Prostate gland (tissue), 2 donors: ENCODE data around the gene LIPK. TPM values are rescaled to one million over a fixed set of nuclear protein-coding genes. Genes with fewer than 3 reads are reported as not detected.

Source experiments
- DNase-seq: peaks from one replicate; pipeline ENCODE4 v3.0.0-alpha.2; 2019; ENCODE audit warnings: low spot score
- H3K27ac ChIP-seq, 2 donors: fragments of 200-600 bp; sonication (generic); 2 replicates each; pipeline ENCODE4 v1.5.1; 2017 to 2019
- H3K27me3 ChIP-seq: fragments of 200-600 bp; sonication (generic); replicated peaks from 2 replicates; pipeline ENCODE4 v1.5.1; 2019; ENCODE audit not compliant: insufficient read depth
- H3K36me3 ChIP-seq, 2 donors: fragments of 200-600 bp; sonication (generic); 1 replicate in 1 of 2; 2 replicates in 1 of 2; pipeline versions ENCODE4 v1.5.1 to v1.8.1; 2017 to 2019
- H3K4me1 ChIP-seq: fragments of 200-600 bp; sonication (generic); replicated peaks from 2 replicates; pipeline ENCODE4 v1.5.1; 2019
- H3K4me3 ChIP-seq, 2 donors: fragments of 200-600 bp; sonication (generic); 2 replicates each; pipeline ENCODE4 v1.5.1; 2017 to 2019
- H3K9me3 ChIP-seq: fragments of 200-600 bp; sonication (generic); 2 replicates; pipeline ENCODE4 v1.5.1; 2017
- CTCF ChIP-seq, 4 experiments: fragments of 200-600 bp in 2 of 4; fragments of 450-650 bp in 2 of 4; sonication (generic) in 2 of 4; IDR thresholded peaks; 1 replicate in 3 of 4; 2 replicates in 1 of 4; pipeline ENCODE4 v1.5.1; 2016 to 2019; ENCODE audit warnings: antibody characterized with exemption in 4 of 4, mild to moderate bottlenecking in 2 of 4, moderate library complexity in 2 of 4
- POLR2A ChIP-seq: fragments of 450-650 bp; IDR thresholded peaks from one replicate; pipeline ENCODE4 v1.6.1; 2016; ENCODE audit warnings: antibody characterized with exemption, mild to moderate bottlenecking
- POLR2AphosphoS5 ChIP-seq: sonication (generic); formaldehyde crosslinking; IDR thresholded peaks from one replicate; pipeline ENCODE4 v1.6.1; 2017; ENCODE audit warnings: antibody characterized with exemption
- WGBS: methylation state at CpG from one replicate; pipeline ENCODE4 v1.1.5; 2018; 5-methylcytosine and 5-hydroxymethylcytosine counted together
- intact Hi-C: fragments of 100-400 bp; cut with DNase I; formaldehyde crosslinking; loops from one replicate; pipeline ENCODE4 v1.14.2; 2022
- total RNA-seq, 2 donors: library from RNA; depleted of rRNA; stranded (reverse); fragments of >200 nt; gene quantifications; one replicate each; pipeline ENCODE4 v1.1.0, GENCODE V29; 2016

LIPK gene
- total RNA-seq, 2 donors from 2014 or later: not detected

- Histone ChIP-seq H3K9me3 (no peaks in the 10 kb centered on the region), H3K27ac (no peak overlapping the region), H3K36me3 (no peaks in the 10 kb centered on the region), H3K4me1 (no peaks in the 10 kb centered on the region), H3K27me3 (no peaks in the 10 kb centered on the region), H3K4me3 (no peak overlapping the region)
- no peak for DNase-seq
- TF ChIP-seq POLR2AphosphoS5 (no peak), POLR2A (no peak), CTCF (IDR thresholded peaks at IDR 0.05) (no peak)
- 66% methylated on average over 2 of the region's 2 CpGs for WGBS
- intact Hi-C loops: no loop called here
Measured at GRCh38 chr10:88800152-88801125, 94.4 kb downstream of the LIPK start.

Other genes with a start within 250 kb of the LIPK start
- gene RNLS, start 122.9 kb upstream of the LIPK start, total RNA-seq: 10 to 100 TPM; 21.7 to 31.8 TPM
- under 1 TPM; 0.09 to 0.17 TPM for gene LIPJ, start 119.5 kb upstream of the LIPK start, total RNA-seq
- gene LIPF, start 41.8 kb upstream of the LIPK start, total RNA-seq: not detected
- not detected for gene LIPN, start 53.8 kb downstream of the LIPK start, total RNA-seq
- not detected for gene LIPM, start 96.5 kb downstream of the LIPK start, total RNA-seq
- gene ANKRD22, start 145.6 kb downstream of the LIPK start, total RNA-seq: 1 to 10 TPM; 2.8 to 3.1 TPM
- 1 to 10 TPM; 3.6 to 5.8 TPM for gene STAMBPL1, start 174.0 kb downstream of the LIPK start, total RNA-seq
- gene ACTA2, start 246.5 kb downstream of the LIPK start, total RNA-seq: 1,000 to 10,000 TPM; 1,024 to 1,957 TPM